HFF-Myc (cell line): ENCODE measurements around the gene GALR3.

Source experiments
- DNase-seq: peaks from one replicate; pipeline ENCODE4 v3.0.0-alpha.2; 2011; ENCODE audit warnings: low read depth; ENCODE audit errors: extremely low read depth
- H3K4me3 ChIP-seq: replicated peaks from 2 replicates; pipeline ENCODE4 v1.5.1; 2011; ENCODE audit warnings: low read depth, mild to moderate bottlenecking, control low read depth, low read length
- TF ChIP-seq, protein P1 (sequence below): IDR thresholded peaks from 2 replicates; pipeline ENCODE4 v1.5.1; 2012; ENCODE audit warnings: mild to moderate bottlenecking, low read depth, low read length, control low read depth; ENCODE audit errors: missing control alignments

Gene GALR3

DNA sequence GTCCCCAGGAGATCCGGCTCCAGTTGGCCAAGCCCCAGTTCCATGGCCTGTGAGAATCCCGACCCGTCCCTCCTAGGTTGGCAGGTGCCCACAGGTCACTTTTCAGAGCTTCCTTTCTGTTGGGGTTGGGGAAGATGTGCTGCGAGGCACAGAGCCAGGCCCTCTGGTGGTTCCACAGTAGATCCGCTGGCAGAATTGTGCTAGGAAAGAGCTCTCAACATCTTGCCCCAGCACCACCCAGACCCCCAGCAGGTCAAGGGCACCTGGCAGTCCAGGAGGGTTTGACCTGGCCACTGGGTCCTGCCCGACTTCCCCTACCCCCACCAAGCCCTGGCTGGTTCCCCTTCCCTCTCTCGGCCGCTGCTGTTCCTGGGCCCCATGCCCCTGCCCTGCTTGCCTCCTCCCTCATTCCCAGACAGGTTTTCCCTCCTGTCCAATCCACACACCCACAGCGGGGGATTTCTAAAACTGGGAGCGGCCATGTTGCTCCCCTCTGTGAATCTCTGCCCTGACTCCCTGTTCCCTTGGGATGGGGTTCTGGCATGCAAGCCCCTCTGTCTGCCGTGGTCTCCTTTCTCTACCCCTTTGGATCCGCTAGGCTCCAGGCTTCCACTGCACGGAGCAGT is 41.6 kb upstream of the GALR3 start:
- H3K4me3 ChIP-seq: no peak overlapping the region
- TF ChIP-seq, protein P1, sequence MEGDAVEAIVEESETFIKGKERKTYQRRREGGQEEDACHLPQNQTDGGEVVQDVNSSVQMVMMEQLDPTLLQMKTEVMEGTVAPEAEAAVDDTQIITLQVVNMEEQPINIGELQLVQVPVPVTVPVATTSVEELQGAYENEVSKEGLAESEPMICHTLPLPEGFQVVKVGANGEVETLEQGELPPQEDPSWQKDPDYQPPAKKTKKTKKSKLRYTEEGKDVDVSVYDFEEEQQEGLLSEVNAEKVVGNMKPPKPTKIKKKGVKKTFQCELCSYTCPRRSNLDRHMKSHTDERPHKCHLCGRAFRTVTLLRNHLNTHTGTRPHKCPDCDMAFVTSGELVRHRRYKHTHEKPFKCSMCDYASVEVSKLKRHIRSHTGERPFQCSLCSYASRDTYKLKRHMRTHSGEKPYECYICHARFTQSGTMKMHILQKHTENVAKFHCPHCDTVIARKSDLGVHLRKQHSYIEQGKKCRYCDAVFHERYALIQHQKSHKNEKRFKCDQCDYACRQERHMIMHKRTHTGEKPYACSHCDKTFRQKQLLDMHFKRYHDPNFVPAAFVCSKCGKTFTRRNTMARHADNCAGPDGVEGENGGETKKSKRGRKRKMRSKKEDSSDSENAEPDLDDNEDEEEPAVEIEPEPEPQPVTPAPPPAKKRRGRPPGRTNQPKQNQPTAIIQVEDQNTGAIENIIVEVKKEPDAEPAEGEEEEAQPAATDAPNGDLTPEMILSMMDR: peak; percentile 37
- no peak for DNase-seq

- H3K4me3 ChIP-seq: no peak overlapping the region
- TF ChIP-seq, protein P1: peak; percentile 30
- DNase-seq: peak; percentile 73
These were observed 40.6 kb upstream of the GALR3 start for GRCh38 chr22:37782340-37783168.

DNA sequence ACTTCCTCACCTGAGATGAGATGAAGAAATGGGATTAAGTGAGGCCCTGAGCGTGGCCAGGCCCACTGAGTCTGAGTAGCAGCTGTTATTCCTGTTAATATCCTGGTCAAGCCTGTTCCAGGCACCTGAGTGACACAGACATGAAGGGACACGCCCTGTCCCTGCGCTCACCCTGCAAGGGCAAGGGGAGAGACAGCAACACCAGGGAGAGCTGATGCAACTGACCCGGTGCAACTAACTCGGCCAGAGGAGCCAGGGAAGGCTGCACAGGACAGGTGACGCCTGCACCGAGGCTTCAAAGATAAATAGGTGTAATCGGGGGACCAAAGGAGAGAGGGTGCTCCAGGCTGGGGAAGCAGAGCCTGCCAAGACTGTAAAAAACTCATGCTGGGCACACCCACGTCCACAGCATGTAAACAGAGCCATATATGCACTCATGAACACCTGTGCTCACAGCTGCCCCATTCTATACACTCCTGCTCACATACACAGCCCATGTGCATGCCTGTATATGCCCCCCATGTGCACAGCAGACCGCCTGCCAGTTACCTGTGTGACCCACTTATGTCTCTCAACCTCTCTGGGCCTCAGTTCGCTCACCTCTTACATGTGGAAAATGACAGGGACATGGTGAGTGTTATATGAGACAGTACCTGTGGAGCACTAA is 38.2 kb upstream of the GALR3 start:
- TF ChIP-seq, protein P1: no peak
- DNase-seq: no peak
- H3K4me3 ChIP-seq: no peak overlapping the region

GRCh38 chr22:37790234-37790633 is 32.9 kb upstream of the GALR3 start:
- no peak for DNase-seq
- TF ChIP-seq, protein P1: no peak

GRCh38 chr22:37792494-37792893 is 30.7 kb upstream of the GALR3 start:
- no peak overlapping the region for H3K4me3 ChIP-seq
- TF ChIP-seq, protein P1: no peak
- no peak for DNase-seq

More at GRCh38 chr22:37790234-37790633, 32.9 kb upstream of the GALR3 start:
- no peak overlapping the region for H3K4me3 ChIP-seq

DNA sequence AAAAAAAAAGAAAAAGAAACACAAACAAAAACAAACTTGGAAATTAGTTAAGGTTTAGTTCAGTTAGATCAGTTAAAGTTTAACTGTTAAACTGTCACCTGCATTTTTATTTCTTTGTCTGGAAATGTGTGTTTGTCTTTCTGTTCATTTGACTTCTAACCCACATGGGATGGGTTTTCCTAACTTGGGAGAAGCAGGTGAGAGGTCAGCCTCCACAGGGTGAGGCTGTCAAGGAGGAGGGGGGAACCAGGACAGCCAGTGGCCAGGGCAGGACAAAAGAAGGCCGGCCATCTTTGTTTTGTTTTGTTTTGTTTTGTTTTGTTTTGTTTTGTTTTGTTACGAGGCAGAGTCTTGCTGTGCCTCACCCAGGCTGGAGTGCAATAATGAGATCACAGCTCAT is 28.8 kb upstream of the GALR3 start:
- H3K4me3 ChIP-seq: no peak overlapping the region
- TF ChIP-seq, protein P1: no peak
- no peak for DNase-seq
